Fibroblast of mammary gland (primary cell): ENCODE results near the gene SP100.

Source experiments
- DNase-seq: peaks from one replicate; pipeline ENCODE4 v3.0.0-alpha.2; 2010; ENCODE audit warnings: low read depth
- H3K4me3 ChIP-seq: 2 replicates; pipeline ENCODE4 v1.5.1; 2011; ENCODE audit warnings: low read depth, mild to moderate bottlenecking, low read length, moderate library complexity; ENCODE audit not compliant: control insufficient read depth
- CTCF ChIP-seq: conservative IDR thresholded peaks from 2 replicates; pipeline ENCODE4 v1.5.1; 2011; ENCODE audit warnings: low read depth, low read length, inconsistent platforms; ENCODE audit not compliant: control insufficient read depth, insufficient read depth

The SP100 gene

GRCh38 chr2:230577114-230577513 is 161.1 kb downstream of the SP100 start:
- H3K4me3 ChIP-seq, result no peak overlapping the region
- no peak for TF ChIP-seq CTCF
- DNase-seq, result no peak

- TF ChIP-seq CTCF, result no peak
- DNase-seq, result no peak
- H3K4me3 ChIP-seq, result no peak overlapping the region
These were observed 162.1 kb downstream of the SP100 start for GRCh38 chr2:230578106-230578505.

GRCh38 chr2:230582851-230583283 is 166.9 kb downstream of the SP100 start:
- TF ChIP-seq CTCF, result no peak
- peak; percentile 54 for DNase-seq
- no peak overlapping the region for H3K4me3 ChIP-seq

GRCh38 chr2:230583581-230583980 is 167.6 kb downstream of the SP100 start:
- no peak overlapping the region for H3K4me3 ChIP-seq
- no peak for TF ChIP-seq CTCF
- DNase-seq, result no peak

GRCh38 chr2:230586328-230586982 is 170.5 kb downstream of the SP100 start:
- TF ChIP-seq CTCF, result no peak
- DNase-seq, result peak; percentile 5
- no peak overlapping the region for H3K4me3 ChIP-seq

GRCh38 chr2:230589025-230589424 is 173.0 kb downstream of the SP100 start:
- no peak for TF ChIP-seq CTCF
- no peak overlapping the region for H3K4me3 ChIP-seq
- no peak for DNase-seq
